C4-2B (cell line): ENCODE data around the gene MKRN1.

Experiments
- ZFX ChIP-seq: fragments of 450-650 bp; IDR thresholded peaks from 2 replicates; pipeline ENCODE4 v1.6.1; 2017
- TF ChIP-seq, protein P1 (sequence below): fragments of 450-650 bp; conservative IDR thresholded peaks from 2 replicates; pipeline ENCODE4 v1.5.1; 2017; ENCODE audit warnings: mild to moderate bottlenecking

DNA sequence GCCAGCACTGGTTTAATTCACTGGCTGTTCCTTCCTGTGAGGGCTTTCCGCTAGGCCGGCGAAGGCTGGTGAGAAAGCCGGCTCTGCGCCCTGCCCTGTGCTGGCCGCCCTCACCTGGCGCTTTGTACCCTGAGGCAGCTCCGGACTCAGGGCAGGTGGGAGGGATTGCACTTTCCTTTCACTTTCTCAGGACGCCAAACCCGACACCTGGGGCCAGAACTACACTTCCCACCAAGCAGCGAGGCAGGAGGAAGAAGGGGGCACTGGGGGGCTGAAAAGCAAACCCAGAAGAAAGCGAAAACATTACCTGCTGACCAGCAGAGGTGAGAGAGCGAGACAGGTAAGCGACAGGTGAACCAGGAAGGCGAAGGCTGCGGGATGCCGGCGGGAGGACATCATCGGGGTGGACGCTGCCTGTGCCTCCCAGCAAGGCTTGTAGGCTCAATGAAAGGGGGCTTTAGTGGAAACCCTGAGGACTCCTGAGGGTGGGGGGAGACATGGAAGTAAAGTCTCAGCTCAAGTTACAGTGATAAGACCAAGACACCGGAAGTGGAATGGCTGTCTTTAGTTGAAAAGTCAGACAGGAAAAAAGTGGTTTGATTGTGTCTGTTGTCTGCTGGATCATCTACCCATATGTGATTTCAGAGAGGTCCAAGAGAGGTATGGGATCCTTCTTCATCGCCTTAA lies 75.3 kb downstream of the MKRN1 start, which contains the start of gene RAB19:
- TF ChIP-seq, protein P1, sequence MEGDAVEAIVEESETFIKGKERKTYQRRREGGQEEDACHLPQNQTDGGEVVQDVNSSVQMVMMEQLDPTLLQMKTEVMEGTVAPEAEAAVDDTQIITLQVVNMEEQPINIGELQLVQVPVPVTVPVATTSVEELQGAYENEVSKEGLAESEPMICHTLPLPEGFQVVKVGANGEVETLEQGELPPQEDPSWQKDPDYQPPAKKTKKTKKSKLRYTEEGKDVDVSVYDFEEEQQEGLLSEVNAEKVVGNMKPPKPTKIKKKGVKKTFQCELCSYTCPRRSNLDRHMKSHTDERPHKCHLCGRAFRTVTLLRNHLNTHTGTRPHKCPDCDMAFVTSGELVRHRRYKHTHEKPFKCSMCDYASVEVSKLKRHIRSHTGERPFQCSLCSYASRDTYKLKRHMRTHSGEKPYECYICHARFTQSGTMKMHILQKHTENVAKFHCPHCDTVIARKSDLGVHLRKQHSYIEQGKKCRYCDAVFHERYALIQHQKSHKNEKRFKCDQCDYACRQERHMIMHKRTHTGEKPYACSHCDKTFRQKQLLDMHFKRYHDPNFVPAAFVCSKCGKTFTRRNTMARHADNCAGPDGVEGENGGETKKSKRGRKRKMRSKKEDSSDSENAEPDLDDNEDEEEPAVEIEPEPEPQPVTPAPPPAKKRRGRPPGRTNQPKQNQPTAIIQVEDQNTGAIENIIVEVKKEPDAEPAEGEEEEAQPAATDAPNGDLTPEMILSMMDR: no peak
- no peak for TF ChIP-seq ZFX
